ENCODE results near the gene MIA2.
"Not testable (repeated sequence)": the region's sequence is repeated elsewhere in the genome, so short reads cannot be mapped to it uniquely, and the experiment has no call there.

The MIA2 gene

DNA sequence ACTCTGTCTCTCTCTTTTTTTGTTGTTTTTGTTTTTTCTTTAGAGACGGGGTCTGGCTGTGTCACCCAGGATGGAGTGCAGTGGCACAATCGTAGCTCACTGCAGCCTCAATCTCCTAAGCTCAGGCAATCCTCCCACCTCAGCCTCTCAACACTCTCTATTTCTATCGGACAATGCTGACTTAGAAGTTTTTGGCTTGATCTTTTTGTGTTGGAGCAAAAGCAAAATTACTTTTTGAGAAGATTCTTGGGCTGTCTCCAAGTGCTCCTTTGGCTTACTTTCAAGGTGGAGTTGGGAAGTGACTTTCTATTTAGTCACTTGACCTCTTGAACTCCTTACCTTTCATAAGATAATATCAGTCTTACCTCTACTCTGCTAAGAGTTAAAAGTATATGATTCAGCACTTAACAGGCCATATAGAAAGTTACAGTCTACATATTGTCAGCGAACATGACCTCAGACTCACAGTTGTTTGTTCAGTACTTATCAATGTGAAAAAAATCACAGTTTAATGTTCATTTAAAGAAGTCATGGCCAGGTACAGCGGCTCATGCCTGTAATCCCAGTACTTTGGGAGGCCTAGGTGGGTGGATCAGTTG is 15.4 kb upstream of the MIA2 start:
- H3K9me3 ChIP-seq (ENCODE audit: control insufficient read depth in 1 of 2, low read length in 2 of 2) = no peaks in the 10 kb centered on the region
- no peaks in the 10 kb centered on the region for H3K36me3 ChIP-seq (ENCODE audit: control insufficient read depth in 1 of 2, insufficient read depth in 2 of 2, low read length in 2 of 2)
- H3K4me1 ChIP-seq (ENCODE audit: control insufficient read depth in 1 of 2, insufficient read depth in 2 of 2, low read length in 2 of 2) = peaks cover 0 to 3% of the 10 kb centered on the region in 2 donors
- no peak overlapping the region for H3K27ac ChIP-seq (ENCODE audit: low read length)
- no peaks in the 10 kb centered on the region for H3K27me3 ChIP-seq (ENCODE audit: low read depth, low read length)
- H3K4me3 ChIP-seq (ENCODE audit: low read depth in 1 of 2, low read length in 2 of 2) = no peak overlapping the region

DNA sequence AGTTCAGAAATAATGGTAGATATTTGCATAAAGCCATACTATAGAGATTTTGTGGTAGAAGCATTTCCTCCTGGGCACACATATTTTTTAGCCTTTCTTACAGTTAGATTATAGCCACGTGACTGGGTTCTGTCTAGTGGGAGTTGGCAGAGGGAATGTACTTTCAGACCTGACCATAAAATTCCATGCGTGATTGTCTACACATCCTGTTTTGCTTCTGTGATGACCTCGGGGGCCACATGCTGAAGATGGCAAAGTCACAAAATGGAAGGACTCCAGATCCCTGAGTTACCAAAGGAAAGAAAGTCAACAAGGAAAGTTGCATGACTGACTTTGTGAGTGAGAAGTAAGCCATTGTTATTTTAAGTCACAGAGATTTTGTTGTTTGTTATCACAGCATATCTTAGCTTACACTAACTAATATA is 14.6 kb upstream of the MIA2 start:
- no peaks in the 10 kb centered on the region for H3K36me3 ChIP-seq (ENCODE audit: control insufficient read depth in 1 of 2, insufficient read depth in 2 of 2, low read length in 2 of 2)
- no peaks in the 10 kb centered on the region for H3K27me3 ChIP-seq (ENCODE audit: low read depth, low read length)
- H3K4me1 ChIP-seq (ENCODE audit: control insufficient read depth in 1 of 2, insufficient read depth in 2 of 2, low read length in 2 of 2) = peaks cover 0 to 3% of the 10 kb centered on the region in 2 donors
- H3K4me3 ChIP-seq (ENCODE audit: low read depth in 1 of 2, low read length in 2 of 2) = no peak overlapping the region
- H3K27ac ChIP-seq (ENCODE audit: low read length) = no peak overlapping the region
- no peaks in the 10 kb centered on the region for H3K9me3 ChIP-seq (ENCODE audit: control insufficient read depth in 1 of 2, low read length in 2 of 2)

- H3K4me3 ChIP-seq (ENCODE audit: low read depth in 1 of 2, low read length in 2 of 2); H3K9me3 ChIP-seq (ENCODE audit: control insufficient read depth in 1 of 2, low read length in 2 of 2); H3K36me3 ChIP-seq (ENCODE audit: control insufficient read depth in 1 of 2, insufficient read depth in 2 of 2, low read length in 2 of 2); H3K27me3 ChIP-seq (ENCODE audit: low read depth, low read length); H3K27ac ChIP-seq (ENCODE audit: low read length); H3K4me1 ChIP-seq (ENCODE audit: control insufficient read depth in 1 of 2, insufficient read depth in 2 of 2, low read length in 2 of 2): not testable (repeated sequence)
Measured at GRCh38 chr14:39220473-39220872, 13.2 kb upstream of the MIA2 start.

- Histone ChIP-seq H3K36me3 (ENCODE audit: control insufficient read depth in 1 of 2, insufficient read depth in 2 of 2, low read length in 2 of 2) (no peaks in the 10 kb centered on the region), H3K27ac (ENCODE audit: low read length) (no peak overlapping the region), H3K27me3 (ENCODE audit: low read depth, low read length) (no peaks in the 10 kb centered on the region)
Measured at GRCh38 chr14:39228044-39228443, 5.7 kb upstream of the MIA2 start.

GRCh38 chr14:39228509-39229221 is 5.0 kb upstream of the MIA2 start:
- Histone ChIP-seq H3K4me1 (ENCODE audit: control insufficient read depth in 1 of 2, insufficient read depth in 2 of 2, low read length in 2 of 2) (peaks cover 0 to 4% of the 10 kb centered on the region in 2 donors), H3K9me3 (ENCODE audit: control insufficient read depth in 1 of 2, low read length in 2 of 2) (no peaks in the 10 kb centered on the region), H3K4me3 (ENCODE audit: low read depth in 1 of 2, low read length in 2 of 2) (no peak overlapping the region), H3K36me3 (ENCODE audit: control insufficient read depth in 1 of 2, insufficient read depth in 2 of 2, low read length in 2 of 2) (no peaks in the 10 kb centered on the region), H3K27me3 (ENCODE audit: low read depth, low read length) (no peaks in the 10 kb centered on the region), H3K27ac (ENCODE audit: low read length) (no peak overlapping the region)

More at GRCh38 chr14:39228044-39228443, 5.7 kb upstream of the MIA2 start:
- H3K9me3 ChIP-seq (ENCODE audit: control insufficient read depth in 1 of 2, low read length in 2 of 2) = no peaks in the 10 kb centered on the region
- H3K4me3 ChIP-seq (ENCODE audit: low read depth in 1 of 2, low read length in 2 of 2) = no peak overlapping the region
- H3K4me1 ChIP-seq (ENCODE audit: control insufficient read depth in 1 of 2, insufficient read depth in 2 of 2, low read length in 2 of 2) = peaks cover 0 to 1% of the 10 kb centered on the region in 2 donors

GRCh38 chr14:39229222-39229543 is 4.5 kb upstream of the MIA2 start:
- Histone ChIP-seq H3K27ac (ENCODE audit: low read length) (no peak overlapping the region), H3K27me3 (ENCODE audit: low read depth, low read length) (no peaks in the 10 kb centered on the region)

DNA sequence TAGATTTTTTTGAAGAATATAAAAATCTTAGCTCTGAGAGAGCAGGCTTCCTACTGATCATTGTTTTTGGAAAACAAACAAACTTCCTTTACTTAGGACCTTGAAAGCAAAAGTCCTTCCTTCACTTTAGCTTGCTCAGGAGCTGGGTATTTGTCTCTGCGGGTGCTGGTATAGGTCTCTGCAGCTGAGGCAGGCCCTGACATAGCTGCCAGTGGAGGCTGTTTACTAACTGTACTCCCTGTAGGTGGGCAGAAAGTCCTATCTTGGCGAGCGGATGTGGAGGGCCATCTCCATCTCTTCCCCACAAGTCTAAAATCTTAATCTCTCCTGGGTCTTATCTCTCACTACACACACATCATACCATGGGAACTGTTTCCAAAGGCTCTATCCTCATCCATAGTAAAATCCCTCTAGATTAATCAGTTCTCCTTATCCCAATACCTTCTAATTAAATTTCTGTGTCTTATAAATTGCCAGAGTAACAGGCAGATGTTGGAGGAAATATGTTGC is 4.1 kb upstream of the MIA2 start:
- Histone ChIP-seq H3K9me3 (ENCODE audit: control insufficient read depth in 1 of 2, low read length in 2 of 2) (no peaks in the 10 kb centered on the region), H3K4me3 (ENCODE audit: low read depth in 1 of 2, low read length in 2 of 2) (no peak overlapping the region), H3K27ac (ENCODE audit: low read length) (no peak overlapping the region), H3K36me3 (ENCODE audit: control insufficient read depth in 1 of 2, insufficient read depth in 2 of 2, low read length in 2 of 2) (no peaks in the 10 kb centered on the region), H3K27me3 (ENCODE audit: low read depth, low read length) (no peaks in the 10 kb centered on the region), H3K4me1 (ENCODE audit: control insufficient read depth in 1 of 2, insufficient read depth in 2 of 2, low read length in 2 of 2) (peaks cover 0 to 4% of the 10 kb centered on the region in 2 donors)

More at GRCh38 chr14:39229222-39229543, 4.5 kb upstream of the MIA2 start:
- H3K9me3 ChIP-seq (ENCODE audit: control insufficient read depth in 1 of 2, low read length in 2 of 2) = no peaks in the 10 kb centered on the region
- H3K4me1 ChIP-seq (ENCODE audit: control insufficient read depth in 1 of 2, insufficient read depth in 2 of 2, low read length in 2 of 2) = peaks cover 0 to 4% of the 10 kb centered on the region in 2 donors
- H3K4me3 ChIP-seq (ENCODE audit: low read depth in 1 of 2, low read length in 2 of 2) = no peak overlapping the region
- H3K36me3 ChIP-seq (ENCODE audit: control insufficient read depth in 1 of 2, insufficient read depth in 2 of 2, low read length in 2 of 2) = no peaks in the 10 kb centered on the region

DNA sequence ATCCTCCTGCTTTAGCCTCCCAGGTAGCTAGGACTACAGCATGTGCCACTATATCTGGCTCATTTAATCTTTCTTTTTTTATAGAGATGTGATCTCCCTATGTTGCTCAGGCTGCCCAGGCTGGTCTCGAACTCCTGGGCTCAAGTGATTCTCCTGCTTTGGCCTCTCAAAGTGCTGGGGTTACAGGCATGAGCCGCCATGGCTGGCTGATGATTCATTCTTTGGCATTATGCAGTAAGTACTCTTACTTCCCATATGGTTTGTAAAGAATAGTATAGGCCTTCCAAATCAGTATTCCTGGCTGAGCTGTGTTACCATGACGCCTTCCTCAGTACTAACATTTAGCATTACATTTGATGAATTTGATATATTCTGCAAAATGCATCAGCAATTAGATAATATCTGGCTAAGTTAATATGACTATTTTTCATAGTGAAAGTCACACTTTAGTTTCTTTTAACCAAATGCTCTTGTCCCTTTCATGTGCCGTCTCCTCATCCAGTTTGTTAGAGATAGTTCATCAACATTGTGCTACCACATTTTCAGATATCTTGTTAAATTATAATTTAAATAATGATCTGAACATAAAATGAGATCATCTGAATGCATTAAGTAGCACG is 3.2 kb upstream of the MIA2 start:
- no peak overlapping the region for H3K27ac ChIP-seq (ENCODE audit: low read length)

DNA sequence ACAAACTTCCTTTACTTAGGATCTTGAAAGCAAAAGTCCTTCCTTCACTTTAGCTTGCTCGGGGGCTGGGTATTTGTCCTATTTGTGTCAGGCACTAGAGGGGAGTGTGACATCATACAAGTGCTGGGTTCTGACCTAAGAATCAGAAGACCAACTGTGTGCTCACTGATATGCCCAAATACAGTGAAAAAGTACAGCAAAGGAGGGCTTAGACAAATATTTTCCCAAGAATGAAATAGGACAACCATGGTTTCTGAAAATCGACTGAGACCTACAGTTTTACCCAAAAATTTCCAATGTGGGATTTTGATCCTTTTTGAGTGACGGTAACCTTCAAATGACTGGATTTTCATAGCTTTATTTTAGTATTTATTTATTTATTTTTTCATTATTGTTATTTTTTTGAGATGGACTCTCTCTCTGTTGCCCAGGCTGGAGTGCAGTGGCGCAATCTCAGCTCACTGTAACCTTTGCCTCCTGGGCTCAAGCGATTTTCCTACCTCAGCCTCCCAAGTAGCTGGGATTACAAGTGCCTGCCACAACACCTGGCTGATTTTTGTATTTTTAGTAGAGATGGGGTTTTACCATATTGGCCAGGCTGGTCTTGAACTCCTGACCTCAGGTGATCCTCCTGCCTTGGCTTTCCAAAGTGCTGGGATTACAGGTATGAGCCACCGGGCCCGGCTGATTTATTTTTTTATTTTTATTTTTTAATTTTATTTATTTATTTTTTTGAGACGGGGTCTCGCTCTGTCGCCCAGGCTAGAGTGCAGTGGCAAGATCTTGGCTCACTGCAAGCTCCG is 1.8 kb upstream of the MIA2 start:
- H3K27me3 ChIP-seq (ENCODE audit: low read depth, low read length); H3K36me3 ChIP-seq (ENCODE audit: control insufficient read depth in 1 of 2, insufficient read depth in 2 of 2, low read length in 2 of 2); H3K9me3 ChIP-seq (ENCODE audit: control insufficient read depth in 1 of 2, low read length in 2 of 2); H3K4me1 ChIP-seq (ENCODE audit: control insufficient read depth in 1 of 2, insufficient read depth in 2 of 2, low read length in 2 of 2); H3K4me3 ChIP-seq (ENCODE audit: low read depth in 1 of 2, low read length in 2 of 2); H3K27ac ChIP-seq (ENCODE audit: low read length): not testable (repeated sequence)

More for the DNA sequence above, 3.2 kb upstream of the MIA2 start:
- no peaks in the 10 kb centered on the region for H3K36me3 ChIP-seq (ENCODE audit: control insufficient read depth in 1 of 2, insufficient read depth in 2 of 2, low read length in 2 of 2)
- no peak overlapping the region for H3K4me3 ChIP-seq (ENCODE audit: low read depth in 1 of 2, low read length in 2 of 2)
- no peaks in the 10 kb centered on the region for H3K27me3 ChIP-seq (ENCODE audit: low read depth, low read length)
- H3K9me3 ChIP-seq (ENCODE audit: control insufficient read depth in 1 of 2, low read length in 2 of 2) = no peaks in the 10 kb centered on the region
- peaks cover 0 to 4% of the 10 kb centered on the region in 2 donors for H3K4me1 ChIP-seq (ENCODE audit: control insufficient read depth in 1 of 2, insufficient read depth in 2 of 2, low read length in 2 of 2)

- Histone ChIP-seq H3K4me1 (ENCODE audit: control insufficient read depth in 1 of 2, insufficient read depth in 2 of 2, low read length in 2 of 2) (peaks cover 0 to 4% of the 10 kb centered on the region in 2 donors), H3K27me3 (ENCODE audit: low read depth, low read length) (no peaks in the 10 kb centered on the region), H3K4me3 (ENCODE audit: low read depth in 1 of 2, low read length in 2 of 2) (no peak overlapping the region), H3K9me3 (ENCODE audit: control insufficient read depth in 1 of 2, low read length in 2 of 2) (no peaks in the 10 kb centered on the region), H3K27ac (ENCODE audit: low read length) (no peak overlapping the region), H3K36me3 (ENCODE audit: control insufficient read depth in 1 of 2, insufficient read depth in 2 of 2, low read length in 2 of 2) (no peaks in the 10 kb centered on the region)
Measured at GRCh38 chr14:39232554-39233415, 930 bp upstream of the MIA2 start.

Data from muscle layer of duodenum (tissue), 2 donors.